ENCODE results near the gene ACTA2. TPM values are rescaled to one million over a fixed set of nuclear protein-coding genes. Genes with fewer than 3 reads are reported as not detected.

ACTA2 gene
- total RNA-seq, 1 experiment from 2014 or later = 2.4 TPM

DNA sequence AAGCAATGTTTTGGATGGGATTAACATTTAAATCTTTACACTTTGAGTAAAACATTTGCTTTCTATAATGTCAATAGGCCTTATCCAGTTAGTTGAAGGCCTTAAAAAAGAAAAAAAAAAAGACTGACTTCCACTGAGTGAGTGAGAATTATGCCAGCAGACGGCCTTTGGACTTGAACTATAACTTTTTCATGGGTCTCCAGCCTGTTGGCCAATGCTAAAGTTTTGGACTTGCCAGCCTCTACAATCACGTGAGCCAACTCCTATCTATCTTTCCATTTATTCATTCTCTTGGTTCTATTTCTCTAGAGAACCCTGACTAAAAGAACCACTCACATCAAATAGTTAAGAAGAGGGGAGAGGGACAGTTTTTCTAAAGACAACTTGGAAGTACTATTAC lies 35.3 kb upstream of the ACTA2 start:
- Histone ChIP-seq H3K18ac (ENCODE audit: insufficient read length, low read depth, low read length) (no peak overlapping the region), H4K8ac (replicated peaks; ENCODE audit: insufficient read length, low read depth, low read length) (no peak overlapping the region), H3K9ac (ENCODE audit: extremely low read depth, insufficient read length, low read length) (no peak overlapping the region), H3K9me3 (ENCODE audit: control insufficient read depth, low read depth, low read length) (no peaks in the 10 kb centered on the region), H3K23me2 (ENCODE audit: insufficient read length, low read depth, low read length, poor library complexity, severe bottlenecking) (peaks cover 18% of the 10 kb centered on the region), H3K4ac (ENCODE audit: low read depth, low read length) (no peak overlapping the region), H4K5ac (ENCODE audit: insufficient read length, low read depth, low read length) (no peak overlapping the region), H3K4me1 (ENCODE audit: insufficient read depth, low read length) (no peaks in the 10 kb centered on the region), H3K23ac (ENCODE audit: insufficient read length, low read depth, low read length) (no peak overlapping the region), H2BK15ac (ENCODE audit: low read depth, low read length) (no peak overlapping the region), H2BK5ac (ENCODE audit: insufficient read length, low read length) (no peak overlapping the region), H2BK20ac (ENCODE audit: low read depth, low read length, poor library complexity, severe bottlenecking) (no peak overlapping the region), H2AFZ (ENCODE audit: low read length) (no peak overlapping the region), H3K56ac (ENCODE audit: insufficient read length, low read depth, low read length) (no peak overlapping the region), H2BK12ac (ENCODE audit: insufficient read length, low read depth, low read length) (no peak overlapping the region), H4K91ac (ENCODE audit: insufficient read length, low read depth, low read length) (no peak overlapping the region), H3K27me3 (ENCODE audit: insufficient read depth, low read length) (no peaks in the 10 kb centered on the region; the same call in 1 of the 2 replicates), H2BK120ac (ENCODE audit: low read depth, low read length, poor library complexity, severe bottlenecking) (no peak overlapping the region), H3K14ac (ENCODE audit: insufficient read depth, low read length) (no peak overlapping the region), H3T11ph (ENCODE audit: low read length) (no peak overlapping the region), H3K79me2 (ENCODE audit: insufficient read depth, low read length) (no peaks in the 10 kb centered on the region), H3K4me2 (ENCODE audit: insufficient read depth, insufficient read length, low read length) (no peak overlapping the region), H3K27ac (ENCODE audit: insufficient read length, low read depth, low read length) (no peak overlapping the region), H4K20me1 (ENCODE audit: control insufficient read depth, insufficient read depth, insufficient read length) (no peaks in the 10 kb centered on the region), H3K79me1 (ENCODE audit: insufficient read depth, low read depth, low read length, poor library complexity, severe bottlenecking) (no peaks in the 10 kb centered on the region), H2AK5ac (ENCODE audit: insufficient read length, low read length) (no peak overlapping the region)
- Mint-ChIP-seq H3K36me3 (ENCODE audit: insufficient read depth in 1 of 3, low read depth in 3 of 3) (no peaks in the 10 kb centered on the region; a peak in 1 of 7 replicates), H3K9me3 (0 out of 5 replicates have a peak, but pooled peaks cover 0 to 2% of the 10 kb centered on the region in 2 experiments), H3K4me1 (peaks cover 22 to 24% of the 10 kb centered on the region in 2 experiments), H3K27me3 (ENCODE audit: low read depth) (peaks cover 41% of the 10 kb centered on the region), H3K4me3 (no peak overlapping the region), H3K27ac (no peak overlapping the region)
- no peak for DNase-seq
- TF ChIP-seq, protein P1, sequence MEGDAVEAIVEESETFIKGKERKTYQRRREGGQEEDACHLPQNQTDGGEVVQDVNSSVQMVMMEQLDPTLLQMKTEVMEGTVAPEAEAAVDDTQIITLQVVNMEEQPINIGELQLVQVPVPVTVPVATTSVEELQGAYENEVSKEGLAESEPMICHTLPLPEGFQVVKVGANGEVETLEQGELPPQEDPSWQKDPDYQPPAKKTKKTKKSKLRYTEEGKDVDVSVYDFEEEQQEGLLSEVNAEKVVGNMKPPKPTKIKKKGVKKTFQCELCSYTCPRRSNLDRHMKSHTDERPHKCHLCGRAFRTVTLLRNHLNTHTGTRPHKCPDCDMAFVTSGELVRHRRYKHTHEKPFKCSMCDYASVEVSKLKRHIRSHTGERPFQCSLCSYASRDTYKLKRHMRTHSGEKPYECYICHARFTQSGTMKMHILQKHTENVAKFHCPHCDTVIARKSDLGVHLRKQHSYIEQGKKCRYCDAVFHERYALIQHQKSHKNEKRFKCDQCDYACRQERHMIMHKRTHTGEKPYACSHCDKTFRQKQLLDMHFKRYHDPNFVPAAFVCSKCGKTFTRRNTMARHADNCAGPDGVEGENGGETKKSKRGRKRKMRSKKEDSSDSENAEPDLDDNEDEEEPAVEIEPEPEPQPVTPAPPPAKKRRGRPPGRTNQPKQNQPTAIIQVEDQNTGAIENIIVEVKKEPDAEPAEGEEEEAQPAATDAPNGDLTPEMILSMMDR (conservative IDR thresholded peaks at IDR 0.05) = no peak
- no CpG with 5 or more reads among the region's 2 CpGs for WGBS (ENCODE audit: extremely low coverage, insufficient read length, low lambda C conversion rate)
